ENCODE data around the gene DAPK2.

DAPK2 gene

DNA sequence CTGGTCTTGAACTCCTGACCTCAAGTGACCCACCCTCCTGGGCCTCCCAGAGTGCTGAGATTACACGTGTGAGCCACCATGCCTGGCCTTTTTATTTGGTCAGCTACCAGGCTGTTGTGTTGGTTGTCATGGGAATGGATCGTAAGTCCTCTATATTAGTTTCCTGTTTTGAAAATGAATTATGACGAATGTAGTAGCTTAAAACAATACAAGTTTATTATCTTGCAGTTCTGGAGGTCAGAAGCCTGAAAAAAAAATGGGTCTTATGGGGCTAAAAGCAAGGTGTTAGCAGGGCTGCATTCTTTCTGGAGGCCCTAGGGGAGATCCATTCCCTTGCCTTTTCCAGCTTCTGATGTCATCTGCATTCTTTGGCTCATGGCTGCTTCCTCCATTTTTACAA lies 187.4 kb downstream of the DAPK2 start:
- TF ChIP-seq, protein P1, sequence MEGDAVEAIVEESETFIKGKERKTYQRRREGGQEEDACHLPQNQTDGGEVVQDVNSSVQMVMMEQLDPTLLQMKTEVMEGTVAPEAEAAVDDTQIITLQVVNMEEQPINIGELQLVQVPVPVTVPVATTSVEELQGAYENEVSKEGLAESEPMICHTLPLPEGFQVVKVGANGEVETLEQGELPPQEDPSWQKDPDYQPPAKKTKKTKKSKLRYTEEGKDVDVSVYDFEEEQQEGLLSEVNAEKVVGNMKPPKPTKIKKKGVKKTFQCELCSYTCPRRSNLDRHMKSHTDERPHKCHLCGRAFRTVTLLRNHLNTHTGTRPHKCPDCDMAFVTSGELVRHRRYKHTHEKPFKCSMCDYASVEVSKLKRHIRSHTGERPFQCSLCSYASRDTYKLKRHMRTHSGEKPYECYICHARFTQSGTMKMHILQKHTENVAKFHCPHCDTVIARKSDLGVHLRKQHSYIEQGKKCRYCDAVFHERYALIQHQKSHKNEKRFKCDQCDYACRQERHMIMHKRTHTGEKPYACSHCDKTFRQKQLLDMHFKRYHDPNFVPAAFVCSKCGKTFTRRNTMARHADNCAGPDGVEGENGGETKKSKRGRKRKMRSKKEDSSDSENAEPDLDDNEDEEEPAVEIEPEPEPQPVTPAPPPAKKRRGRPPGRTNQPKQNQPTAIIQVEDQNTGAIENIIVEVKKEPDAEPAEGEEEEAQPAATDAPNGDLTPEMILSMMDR (IDR thresholded peaks at IDR 0.05; ENCODE audit: control extremely low read depth, extremely low read depth, low read depth, missing control alignments): no peak
- POLR2A ChIA-PET: interaction anchor here (0.9 kb wide), 1 partner anchor 38 kb away, joined by 3 read pairs; no protein-coding TSS in a partner anchor
- CTCF ChIA-PET: interaction anchor here (1.0 to 1.2 kb wide), 3 partner anchors 9 to 102 kb away, joined by 3 to 4 read pairs (median 3); no protein-coding TSS in a partner anchor
- DNase-seq (ENCODE audit: extremely low spot score): no peak

DNA sequence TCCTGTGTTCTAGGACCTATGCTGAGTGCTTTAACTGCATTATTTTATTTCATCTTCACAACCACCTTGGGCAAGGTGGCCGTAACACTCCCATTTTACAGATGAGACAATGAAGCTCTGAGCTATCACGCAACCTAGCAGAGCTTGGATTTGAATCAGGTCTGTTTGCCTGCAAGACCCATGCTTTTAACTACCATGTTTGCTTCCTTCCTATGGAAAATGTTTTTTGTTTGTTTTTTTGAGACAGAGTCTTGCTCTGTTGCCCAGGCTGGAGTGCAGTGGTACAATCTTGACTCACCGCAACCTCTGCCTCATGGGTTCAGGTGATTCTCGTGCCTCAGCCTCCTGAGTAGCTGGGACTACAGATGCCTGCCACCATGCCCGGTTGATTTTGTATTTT lies 187.8 kb downstream of the DAPK2 start:
- CTCF ChIA-PET: interaction anchor here (1.0 to 1.2 kb wide), 3 partner anchors 9 to 102 kb away, joined by 3 to 4 read pairs (median 3); no protein-coding TSS in a partner anchor
- DNase-seq (ENCODE audit: extremely low spot score): no peak
- POLR2A ChIA-PET: interaction anchor here (0.9 kb wide), 1 partner anchor 37 kb away, joined by 3 read pairs; no protein-coding TSS in a partner anchor
- TF ChIP-seq, protein P1 (IDR thresholded peaks at IDR 0.05; ENCODE audit: control extremely low read depth, extremely low read depth, low read depth, missing control alignments): no peak

DNA sequence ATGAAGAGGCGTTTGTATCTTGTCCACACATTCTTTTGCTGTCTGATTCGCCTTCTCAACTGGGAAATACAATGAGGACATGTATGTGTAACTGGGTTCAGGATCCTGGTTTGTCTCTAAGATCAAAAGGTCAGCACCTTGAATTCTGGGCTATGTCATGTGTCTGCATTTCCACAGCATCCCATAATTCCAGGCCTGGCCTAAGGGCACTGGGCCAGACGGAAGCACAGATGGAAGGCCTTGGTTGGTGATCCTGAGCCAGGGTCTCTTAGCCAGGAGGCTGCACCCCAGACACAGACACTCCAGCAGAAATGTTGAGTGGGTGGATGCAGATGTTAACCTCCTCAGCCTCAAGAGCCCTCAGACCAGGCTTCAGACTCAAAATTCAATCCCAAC lies 188.8 kb downstream of the DAPK2 start:
- DNase-seq (ENCODE audit: extremely low spot score): no peak
- POLR2A ChIA-PET: no interaction called here
- TF ChIP-seq, protein P1 (IDR thresholded peaks at IDR 0.05; ENCODE audit: control extremely low read depth, extremely low read depth, low read depth, missing control alignments): no peak
- CTCF ChIA-PET: interaction anchor here (1.2 kb wide), 1 partner anchor 101 kb away, joined by 3 read pairs; no protein-coding TSS in a partner anchor

Data from GM10248 (cell line).